Measurements from ENCODE around the gene ITGB1.

Gene ITGB1

DNA sequence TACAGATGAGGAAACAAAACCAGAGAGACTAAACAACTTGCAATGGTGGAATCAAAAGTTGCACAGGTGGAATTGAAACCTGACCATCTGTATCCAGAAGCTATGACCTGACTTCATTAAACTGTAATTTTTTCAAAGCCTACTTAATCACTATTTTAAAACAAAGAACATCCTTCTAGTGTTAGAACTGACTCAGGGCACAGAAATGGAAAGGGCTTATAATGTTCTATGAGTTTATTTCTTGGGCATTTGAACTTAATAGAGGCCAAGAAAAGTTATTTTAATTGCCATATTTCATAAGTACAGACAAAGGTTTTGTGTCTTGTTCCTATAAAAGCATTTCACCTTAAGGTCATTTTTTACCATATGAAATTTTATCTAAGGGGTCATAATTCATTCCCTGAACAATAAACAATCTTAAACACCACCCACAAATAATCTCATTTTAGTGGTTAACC lies 8.8 kb downstream of the ITGB1 start:
- H3K4me3 ChIP-seq: no peak overlapping the region
- H3K27ac ChIP-seq: no peak overlapping the region
- DNase-seq (ENCODE audit: low spot score): no peak
- TF ChIP-seq CTCF (IDR thresholded peaks at IDR 0.05): no peak

- H3K27ac ChIP-seq: no peak overlapping the region
- no peak overlapping the region for H3K4me3 ChIP-seq
- TF ChIP-seq CTCF (IDR thresholded peaks at IDR 0.05): no peak
- no peak for DNase-seq (ENCODE audit: low spot score)
Observed at GRCh38 chr10:32948451-32948850, 9.6 kb downstream of the ITGB1 start.

DNA sequence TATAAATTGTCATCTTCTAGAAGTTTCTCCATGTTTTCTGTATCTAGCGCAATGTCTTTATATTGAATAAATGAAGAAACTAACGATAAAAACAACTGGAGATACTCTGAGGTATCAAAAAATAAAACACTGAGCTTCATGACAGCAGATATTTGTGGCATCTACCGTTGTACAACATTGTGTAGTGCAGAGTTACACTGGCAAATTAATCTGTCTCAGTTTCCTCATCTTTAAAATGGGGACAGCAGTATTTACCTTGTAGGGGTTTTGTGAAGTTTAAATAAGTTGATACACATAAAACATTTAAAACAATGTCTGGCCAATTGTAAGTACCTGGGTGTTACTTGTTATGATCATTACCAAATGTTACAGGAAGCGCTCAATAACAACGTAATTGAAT lies 10.4 kb downstream of the ITGB1 start:
- no peak for DNase-seq (ENCODE audit: low spot score)
- H3K27ac ChIP-seq: no peak overlapping the region
- no peak overlapping the region for H3K4me3 ChIP-seq
- TF ChIP-seq CTCF (IDR thresholded peaks at IDR 0.05): no peak

- no peak for TF ChIP-seq CTCF (IDR thresholded peaks at IDR 0.05)
- no peak overlapping the region for H3K4me3 ChIP-seq
- H3K27ac ChIP-seq: no peak overlapping the region
- no peak for DNase-seq (ENCODE audit: low spot score)
Observed at GRCh38 chr10:32946108-32946507, 11.9 kb downstream of the ITGB1 start.

DNA sequence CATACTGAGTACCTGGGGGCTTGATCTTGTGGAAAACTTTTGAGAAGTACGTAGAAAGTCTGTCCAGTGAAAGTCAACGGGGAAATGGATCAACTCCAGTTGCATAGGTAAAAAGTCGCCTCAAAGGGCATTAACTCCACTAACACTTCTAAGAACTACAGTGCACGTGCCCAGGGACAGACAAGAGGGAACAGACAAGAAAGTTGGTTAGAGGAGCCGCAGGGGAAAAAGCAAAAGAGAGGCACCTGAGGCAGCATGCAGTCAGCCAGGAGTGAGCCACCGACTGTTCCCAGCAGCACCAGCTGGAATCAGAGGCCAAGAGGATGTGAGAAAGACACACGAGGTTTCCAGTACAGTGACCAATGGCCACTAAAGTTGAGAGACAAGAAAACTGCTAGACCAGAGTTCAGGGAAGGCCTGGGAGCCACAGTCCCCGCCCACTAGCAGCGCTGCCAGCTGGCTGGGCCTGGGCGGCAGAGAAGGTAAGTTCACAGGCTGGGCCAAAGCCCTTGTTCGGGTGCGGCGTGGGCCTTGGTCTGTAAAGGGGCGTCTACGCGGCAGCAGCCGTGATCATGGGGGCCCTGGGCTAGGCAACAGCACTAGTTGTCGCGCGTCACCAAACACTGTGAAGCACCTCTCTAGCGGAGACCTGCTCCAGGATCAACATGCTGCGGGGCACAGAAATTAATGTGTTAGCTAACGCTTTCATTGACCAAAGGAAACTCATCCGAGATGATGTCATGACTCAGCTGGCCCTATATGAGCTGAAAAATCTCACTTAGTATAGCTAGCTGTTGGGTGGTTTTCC lies 14.0 kb downstream of the ITGB1 start:
- no peak for TF ChIP-seq CTCF (IDR thresholded peaks at IDR 0.05)
- Histone ChIP-seq H3K27ac (peak overlapping the region in 1 of 2 donors; percentile 10), H3K4me3 (no peak overlapping the region)
- no peak for DNase-seq (ENCODE audit: low spot score)

GRCh38 chr10:32943395-32943794 lies 14.6 kb downstream of the ITGB1 start:
- Histone ChIP-seq H3K4me3 (no peak overlapping the region), H3K27ac (no peak overlapping the region)
- TF ChIP-seq CTCF (IDR thresholded peaks at IDR 0.05): no peak
- no peak for DNase-seq (ENCODE audit: low spot score)

DNA sequence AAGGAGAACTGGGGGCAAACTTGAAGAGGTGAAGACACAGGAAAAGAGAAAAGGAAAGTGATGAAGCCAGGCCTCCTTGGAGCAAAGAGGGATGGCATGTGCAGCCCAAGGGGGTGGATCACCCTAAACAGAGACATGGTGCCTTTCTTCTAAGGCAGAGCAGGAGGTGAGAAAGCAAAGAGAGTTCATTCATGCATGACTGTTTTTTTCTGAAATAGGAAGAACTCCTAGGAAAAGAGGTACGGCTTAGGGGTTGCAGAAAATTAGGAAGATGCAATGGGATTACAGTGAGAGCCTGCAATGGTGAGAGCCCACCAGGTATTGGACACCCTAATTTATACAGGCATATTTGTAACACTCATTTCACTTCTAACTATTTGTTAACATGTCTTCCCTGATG lies 15.9 kb downstream of the ITGB1 start:
- Histone ChIP-seq H3K4me3 (no peak overlapping the region), H3K27ac (peak overlapping the region in 1 of 2 donors; percentile 48)
- TF ChIP-seq CTCF (IDR thresholded peaks at IDR 0.05): no peak
- no peak for DNase-seq (ENCODE audit: low spot score)
